ENCODE data around the gene C1QTNF12.
"Not testable (repeated sequence)": the region's sequence is repeated elsewhere in the genome, so short reads cannot be mapped to it uniquely, and the experiment has no call there.

Gene C1QTNF12

GRCh38 chr1:1259119-1259488 lies 12.6 kb upstream of the C1QTNF12 start:
- DNase-seq = no peak

DNA sequence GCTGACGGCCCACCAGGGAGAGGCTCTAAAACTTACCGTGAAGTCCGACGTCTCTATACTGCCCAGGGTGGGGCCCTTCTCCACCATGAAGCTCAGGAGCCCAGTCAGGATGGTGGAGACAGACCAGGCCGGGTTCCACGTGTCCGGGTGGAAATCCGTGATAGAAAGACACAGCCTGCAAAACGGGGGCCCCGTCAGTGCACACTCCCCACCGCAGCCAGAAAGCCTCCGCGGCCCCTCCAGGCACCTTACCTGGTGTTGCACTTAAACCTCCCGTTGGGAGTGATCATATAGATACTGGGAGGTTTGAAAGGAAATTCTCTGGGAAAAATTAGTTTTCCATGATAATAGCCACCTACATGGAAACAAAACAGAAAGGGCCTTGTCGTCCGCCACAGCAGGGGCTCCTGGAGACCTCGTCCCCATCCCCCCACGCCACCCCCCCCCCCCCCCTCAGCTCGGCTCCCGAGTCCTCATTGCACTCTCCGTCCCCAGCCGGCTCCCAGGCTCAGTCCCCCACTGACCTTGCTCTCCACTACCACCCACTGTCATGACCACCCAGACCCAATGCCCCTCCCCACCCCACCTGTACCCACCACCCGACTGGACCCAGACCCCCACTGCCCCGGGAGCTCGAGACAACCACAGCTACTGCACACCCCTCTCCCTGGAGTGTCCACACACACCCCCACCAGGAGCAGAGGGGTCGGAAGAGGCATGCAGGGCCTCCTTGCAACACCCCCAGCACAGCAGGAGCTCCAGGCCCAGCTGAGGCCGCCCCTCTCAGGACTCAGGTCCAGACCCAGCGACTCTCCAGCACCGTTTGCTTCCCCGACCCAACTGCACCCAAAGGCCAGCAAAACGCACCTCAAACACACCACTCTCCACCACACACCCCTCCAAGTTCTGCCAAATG lies 10.7 kb upstream of the C1QTNF12 start:
- DNase-seq = no peak

GRCh38 chr1:1255611-1256010 lies 9.1 kb upstream of the C1QTNF12 start:
- no peak for DNase-seq

DNA sequence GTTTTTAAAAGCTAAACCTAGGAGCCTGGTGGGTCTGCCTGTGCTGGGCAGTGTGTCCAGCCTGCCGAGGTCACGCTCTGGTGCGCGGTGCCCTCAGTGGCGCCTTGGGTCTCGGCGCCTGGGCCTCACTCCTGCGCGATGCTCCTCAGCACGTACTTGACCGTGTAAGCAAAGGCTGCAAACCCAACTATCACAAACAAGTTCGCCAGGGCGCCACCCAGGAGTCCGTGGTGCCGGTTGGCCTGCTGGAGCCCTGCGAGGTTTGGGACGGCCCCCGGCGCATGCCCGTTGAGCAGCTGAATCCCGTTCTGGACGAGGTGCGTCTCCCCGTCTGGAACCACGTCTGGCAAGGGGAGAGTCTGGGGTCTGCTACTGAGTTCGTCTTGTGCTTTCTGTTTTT lies 8.6 kb upstream of the C1QTNF12 start:
- no peak for DNase-seq

DNA sequence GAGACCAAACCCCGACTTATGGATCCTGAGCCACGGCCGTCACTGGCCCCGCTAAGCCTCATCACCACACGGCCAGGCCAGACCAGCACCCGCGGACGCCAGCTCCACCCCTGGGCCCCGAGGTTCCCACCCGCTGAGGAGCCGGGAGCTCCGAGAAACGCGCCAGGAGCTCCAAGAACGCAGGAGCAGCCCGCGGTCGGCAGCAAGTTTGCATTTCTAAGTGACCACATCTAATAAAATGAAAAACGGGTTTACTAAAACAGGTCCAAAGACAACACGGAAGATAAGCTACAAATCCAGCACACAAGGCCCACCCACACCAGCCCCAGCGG lies 8.1 kb upstream of the C1QTNF12 start:
- DNase-seq = no peak

DNA sequence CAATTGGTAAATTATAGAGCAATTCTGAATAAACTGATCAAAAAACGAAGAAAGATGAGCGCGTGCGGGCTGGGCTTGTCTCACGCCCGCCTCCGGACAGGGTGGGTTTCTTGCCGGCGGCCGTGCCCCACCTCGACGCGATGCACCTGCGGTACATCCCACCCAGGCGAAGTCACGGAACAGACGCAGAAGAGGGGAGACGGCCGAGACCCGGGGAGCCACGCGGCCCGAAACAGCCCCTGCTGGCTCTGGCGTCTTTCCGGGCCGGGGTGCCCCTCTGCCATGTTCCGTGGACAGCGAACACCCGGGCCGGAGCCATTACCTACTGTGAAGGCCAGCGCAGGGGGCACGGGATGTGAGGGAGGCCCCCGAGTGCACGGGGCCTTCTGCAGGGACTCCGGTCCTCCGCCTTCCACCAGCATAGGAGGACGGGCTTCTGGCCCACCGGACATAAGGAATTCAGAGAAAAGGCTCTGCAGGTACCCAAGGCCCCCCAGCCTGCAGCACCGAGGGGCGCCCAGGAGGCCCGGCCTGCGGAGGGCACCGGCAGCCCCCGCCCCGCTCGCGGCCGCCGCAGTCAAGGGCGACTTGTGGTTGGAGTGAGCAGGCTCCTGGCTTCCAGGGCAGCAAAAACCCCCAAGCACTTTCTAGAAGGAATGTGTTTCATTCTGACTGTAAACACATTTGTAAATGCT lies 7.6 kb upstream of the C1QTNF12 start:
- DNase-seq = no peak

GRCh38 chr1:1253314-1253713 lies 6.8 kb upstream of the C1QTNF12 start:
- no peak for DNase-seq

DNA sequence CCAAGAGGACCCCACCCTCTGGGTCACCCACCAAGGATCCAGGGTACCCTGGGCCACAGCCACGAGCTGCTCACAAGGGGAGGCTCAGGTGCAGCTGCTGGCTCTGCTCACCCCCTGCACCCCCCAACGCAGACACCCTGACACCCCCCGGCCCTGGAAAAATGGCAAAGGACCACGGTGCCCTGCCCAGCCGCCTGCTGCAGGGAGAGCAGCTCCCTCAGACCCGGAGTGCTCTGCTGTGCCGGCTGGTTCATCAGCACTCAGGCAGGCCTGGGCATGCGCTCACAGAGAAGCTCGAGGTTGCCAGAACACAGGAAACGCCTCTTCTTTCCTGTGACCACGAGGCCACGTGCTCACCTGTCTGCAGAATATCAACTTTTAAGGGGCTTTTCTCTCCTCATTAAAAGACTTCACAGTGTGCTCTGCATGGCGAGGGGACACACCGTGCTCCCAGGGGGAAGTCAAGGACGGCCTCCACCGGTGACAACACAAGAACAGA lies 4.3 kb upstream of the C1QTNF12 start:
- DNase-seq = no peak

- not testable (repeated sequence) for DNase-seq
Observed at GRCh38 chr1:1248009-1248913, 1.7 kb upstream of the C1QTNF12 start.

DNA sequence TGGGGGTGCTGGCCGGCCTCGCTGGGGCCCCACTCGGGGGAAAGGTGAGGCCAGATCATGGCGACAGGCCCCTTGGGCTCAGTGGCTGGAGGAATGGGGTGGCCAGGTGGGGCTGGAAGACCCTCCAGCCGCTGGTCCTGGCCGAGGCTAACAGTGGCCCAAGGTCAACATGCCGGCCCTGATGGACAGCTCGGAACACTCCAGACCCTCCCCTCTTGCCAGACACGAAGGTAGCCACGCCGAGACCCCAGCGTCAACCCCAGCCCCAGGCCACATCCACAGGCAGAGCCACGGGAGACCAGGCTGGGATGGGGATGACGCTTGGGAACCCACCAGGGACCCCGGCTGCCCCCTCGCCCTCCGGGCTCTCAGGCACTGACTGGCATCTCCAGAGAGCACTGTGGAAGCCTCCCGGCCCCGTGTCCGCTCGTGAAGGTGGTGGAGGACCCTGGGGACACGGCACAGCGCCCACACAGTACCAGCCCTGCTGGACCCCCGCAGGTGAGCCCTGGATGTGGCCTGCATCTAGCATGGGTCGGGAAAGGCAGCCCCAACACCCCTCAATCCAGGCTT lies 905 bp upstream of the C1QTNF12 start:
- DNase-seq = no peak

GRCh38 chr1:1245817-1246576 lies 525 bp downstream of the C1QTNF12 start:
- DNase-seq = no peak

DNA sequence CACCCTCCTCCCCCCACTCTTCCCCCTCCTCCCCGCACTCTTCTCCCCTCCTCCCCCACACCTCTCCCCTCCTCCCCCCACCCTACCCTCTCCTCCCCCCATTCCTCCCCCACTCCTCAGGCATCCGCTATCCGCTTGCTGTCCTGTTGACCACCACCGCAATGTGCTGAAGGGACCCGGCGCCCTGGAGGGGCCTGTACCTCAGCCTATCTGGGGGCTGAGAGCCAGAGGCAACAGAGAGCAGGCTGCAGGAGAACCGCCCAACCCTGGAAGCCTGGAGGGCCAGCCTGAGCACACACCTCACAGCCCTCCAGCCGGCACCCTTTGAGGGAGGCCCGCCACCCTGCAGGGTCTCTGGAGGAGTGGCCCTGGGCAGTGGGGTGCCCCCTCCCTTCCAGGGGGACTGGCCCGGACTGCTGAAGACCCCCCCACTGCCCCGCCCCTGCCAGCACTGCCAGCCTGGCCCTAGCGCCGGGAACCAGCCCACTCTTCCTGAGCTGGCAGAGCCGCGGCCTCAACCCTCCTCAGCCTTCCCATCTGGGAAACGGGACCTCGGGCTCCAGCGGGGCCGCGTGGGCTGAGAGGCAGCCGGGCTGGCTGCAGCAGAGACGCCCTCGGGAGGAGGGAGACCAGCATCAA lies 1.2 kb downstream of the C1QTNF12 start:
- no peak for DNase-seq

DNA sequence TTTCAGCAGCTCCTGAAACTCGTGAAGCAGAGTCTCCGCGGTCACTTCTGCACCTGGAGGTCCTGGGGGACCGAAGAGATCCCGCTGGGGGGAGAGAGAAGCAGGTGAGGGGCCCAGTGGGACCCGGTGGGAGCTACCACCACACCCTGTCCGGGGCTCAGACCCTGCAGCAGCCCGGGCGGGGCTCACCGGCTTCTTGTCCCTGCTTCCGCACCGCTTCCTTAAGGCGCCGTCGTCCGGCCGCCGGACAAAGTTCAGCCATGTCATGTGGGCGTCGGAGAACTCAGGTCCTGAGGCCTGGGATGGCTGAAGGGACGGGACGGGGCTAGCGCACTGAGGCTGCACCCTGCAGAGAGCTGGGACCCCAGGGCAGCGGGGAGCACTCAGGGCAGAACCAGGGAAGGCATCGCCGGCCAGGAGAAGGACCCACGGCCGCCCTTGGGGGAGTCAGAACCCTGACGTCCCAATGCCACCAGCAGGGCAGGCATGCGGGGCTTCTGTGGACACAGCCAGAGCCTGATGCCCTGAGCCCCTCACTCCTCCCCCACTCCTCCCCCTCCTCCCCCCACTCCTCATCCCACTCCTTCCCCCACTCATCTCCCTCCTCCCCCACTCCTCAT lies 2.2 kb downstream of the C1QTNF12 start:
- no peak for DNase-seq

DNA sequence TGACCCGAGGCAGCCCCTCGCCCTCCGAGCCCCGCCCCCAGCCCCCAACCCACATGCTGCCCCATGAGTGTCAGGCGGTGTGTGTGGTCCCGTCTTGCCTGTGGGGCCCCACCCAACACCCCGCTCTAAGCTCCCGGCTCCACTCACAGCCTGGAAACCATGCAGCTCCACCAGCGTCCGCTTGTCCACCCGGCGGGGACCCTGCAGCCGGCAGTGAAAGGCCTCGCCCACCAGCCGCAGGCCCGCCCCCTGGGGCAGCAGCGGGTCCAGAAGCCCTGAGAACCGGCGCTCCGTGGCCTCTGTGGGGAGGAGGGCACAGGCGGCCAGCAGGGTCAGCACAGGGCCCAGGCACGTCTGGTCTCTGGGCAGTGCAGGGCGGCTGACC lies 2.7 kb downstream of the C1QTNF12 start:
- DNase-seq = no peak

DNA sequence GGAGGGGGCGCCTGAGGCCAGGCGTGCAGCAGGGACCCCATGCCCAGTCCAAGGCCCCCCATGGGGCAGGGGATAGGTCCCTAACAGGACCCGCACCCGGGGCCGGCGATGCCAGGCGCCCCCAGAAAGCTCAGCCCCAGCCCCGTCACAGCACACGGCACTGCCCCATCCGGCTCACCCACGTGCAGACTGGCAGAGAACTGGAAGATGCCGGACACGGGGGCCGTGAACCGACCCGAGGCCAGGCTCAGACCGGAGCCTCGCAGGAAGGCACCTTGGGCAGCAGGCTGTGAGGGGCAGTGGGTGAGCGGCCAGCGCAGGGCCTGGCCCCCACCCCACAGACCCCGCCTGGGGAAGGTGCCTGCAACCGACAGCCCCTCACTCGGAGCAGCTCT lies 3.3 kb downstream of the C1QTNF12 start:
- DNase-seq = no peak

DNA sequence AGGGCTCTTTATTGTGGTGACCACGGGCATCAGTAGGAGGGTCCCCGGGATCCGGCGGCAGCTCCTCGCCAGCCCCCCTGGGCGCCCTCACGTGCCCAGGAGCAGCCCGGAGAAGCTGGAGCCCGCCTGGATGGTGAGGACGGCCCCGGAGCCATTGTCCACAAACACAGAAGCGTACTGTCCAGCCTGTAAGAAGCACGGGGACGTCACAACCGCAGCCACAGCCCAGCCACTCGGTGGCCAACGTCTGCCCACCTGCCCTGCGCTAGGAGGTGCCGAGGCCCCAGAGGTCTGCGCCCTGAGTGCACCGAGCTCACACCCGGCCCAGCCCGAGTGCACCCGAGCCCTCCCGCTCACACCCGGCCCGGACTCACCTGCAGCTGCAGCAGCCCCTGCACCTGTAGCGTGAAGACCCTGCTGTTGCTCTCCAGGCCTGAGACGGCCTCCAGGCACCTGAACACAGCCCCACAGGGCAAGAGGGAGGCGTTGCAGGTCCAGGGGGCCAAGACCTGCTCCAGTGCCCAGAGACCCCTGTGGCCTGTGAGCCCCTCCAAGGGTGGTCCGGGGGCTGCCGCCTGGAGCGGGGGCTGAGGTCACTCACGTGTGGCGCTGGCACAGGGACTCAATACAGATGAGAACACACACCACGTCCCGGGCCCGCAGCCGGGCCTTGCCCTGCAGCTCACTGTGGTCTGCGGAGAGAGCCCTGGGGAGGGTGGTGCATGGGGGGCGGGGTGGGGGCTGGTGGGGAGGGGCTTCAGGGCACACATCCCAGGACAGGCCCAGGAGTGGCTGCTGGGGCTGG lies 3.9 kb downstream of the C1QTNF12 start:
- DNase-seq = no peak

GRCh38 chr1:1241588-1242219 lies 4.8 kb downstream of the C1QTNF12 start:
- DNase-seq = no peak

GRCh38 chr1:1240822-1241587 lies 5.5 kb downstream of the C1QTNF12 start:
- DNase-seq = no peak

DNA sequence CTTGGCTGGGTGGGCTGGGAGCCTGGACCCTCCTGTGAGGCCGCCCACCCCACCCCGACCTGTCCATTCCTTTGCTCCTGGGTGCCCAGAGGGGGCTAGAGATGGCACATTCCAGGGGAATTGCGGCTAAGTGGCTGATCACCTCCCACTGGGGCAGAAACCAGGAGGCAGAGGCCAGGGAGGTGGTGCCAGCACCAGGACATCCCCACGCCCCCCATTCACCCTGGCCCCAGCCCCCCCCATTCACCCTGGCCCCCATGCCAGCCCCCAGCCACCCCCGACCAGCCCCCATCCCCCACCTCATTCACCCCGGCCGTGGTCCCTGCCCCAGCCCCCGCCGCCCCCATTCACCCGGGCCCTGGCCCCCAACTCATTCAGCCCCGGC lies 6.2 kb downstream of the C1QTNF12 start:
- no peak for DNase-seq

All from NCI-H1092 treated with DMSO at 0.1 percent for 48 hours (cell line).